Epidermal melanocyte (primary cell): Measurements from ENCODE around the gene TBX21.

Source experiments
- DNase-seq: peaks from one replicate; pipeline ENCODE4 v3.0.0; 2011; ENCODE audit warnings: low spot score; ENCODE audit not compliant: insufficient read length

TBX21 gene, protein sequence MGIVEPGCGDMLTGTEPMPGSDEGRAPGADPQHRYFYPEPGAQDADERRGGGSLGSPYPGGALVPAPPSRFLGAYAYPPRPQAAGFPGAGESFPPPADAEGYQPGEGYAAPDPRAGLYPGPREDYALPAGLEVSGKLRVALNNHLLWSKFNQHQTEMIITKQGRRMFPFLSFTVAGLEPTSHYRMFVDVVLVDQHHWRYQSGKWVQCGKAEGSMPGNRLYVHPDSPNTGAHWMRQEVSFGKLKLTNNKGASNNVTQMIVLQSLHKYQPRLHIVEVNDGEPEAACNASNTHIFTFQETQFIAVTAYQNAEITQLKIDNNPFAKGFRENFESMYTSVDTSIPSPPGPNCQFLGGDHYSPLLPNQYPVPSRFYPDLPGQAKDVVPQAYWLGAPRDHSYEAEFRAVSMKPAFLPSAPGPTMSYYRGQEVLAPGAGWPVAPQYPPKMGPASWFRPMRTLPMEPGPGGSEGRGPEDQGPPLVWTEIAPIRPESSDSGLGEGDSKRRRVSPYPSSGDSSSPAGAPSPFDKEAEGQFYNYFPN

DNA sequence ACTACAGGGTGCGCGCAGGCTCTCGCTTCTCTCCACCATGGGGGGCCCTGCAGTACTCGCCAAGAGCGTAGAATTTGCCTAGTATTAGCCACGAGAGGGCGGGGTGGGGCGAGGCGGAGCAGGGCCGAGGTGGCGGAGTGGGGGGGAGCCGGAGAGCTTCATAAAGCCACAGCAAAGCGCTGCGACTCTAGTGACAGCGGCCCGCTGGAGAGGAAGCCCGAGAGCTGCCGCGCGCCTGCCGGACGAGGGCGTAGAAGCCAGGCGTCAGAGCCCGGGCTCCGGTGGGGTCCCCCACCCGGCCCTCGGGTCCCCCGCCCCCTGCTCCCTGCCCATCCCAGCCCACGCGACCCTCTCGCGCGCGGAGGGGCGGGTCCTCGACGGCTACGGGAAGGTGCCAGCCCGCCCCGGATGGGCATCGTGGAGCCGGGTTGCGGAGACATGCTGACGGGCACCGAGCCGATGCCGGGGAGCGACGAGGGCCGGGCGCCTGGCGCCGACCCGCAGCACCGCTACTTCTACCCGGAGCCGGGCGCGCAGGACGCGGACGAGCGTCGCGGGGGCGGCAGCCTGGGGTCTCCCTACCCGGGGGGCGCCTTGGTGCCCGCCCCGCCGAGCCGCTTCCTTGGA is at the start of gene TBX21:
Gene TBX21 (plus strand): TSS at position 190 of the 627 bp plus-strand sequence. CDS start 219 bp downstream, at position 409.
- DNase-seq = no peak

DNA sequence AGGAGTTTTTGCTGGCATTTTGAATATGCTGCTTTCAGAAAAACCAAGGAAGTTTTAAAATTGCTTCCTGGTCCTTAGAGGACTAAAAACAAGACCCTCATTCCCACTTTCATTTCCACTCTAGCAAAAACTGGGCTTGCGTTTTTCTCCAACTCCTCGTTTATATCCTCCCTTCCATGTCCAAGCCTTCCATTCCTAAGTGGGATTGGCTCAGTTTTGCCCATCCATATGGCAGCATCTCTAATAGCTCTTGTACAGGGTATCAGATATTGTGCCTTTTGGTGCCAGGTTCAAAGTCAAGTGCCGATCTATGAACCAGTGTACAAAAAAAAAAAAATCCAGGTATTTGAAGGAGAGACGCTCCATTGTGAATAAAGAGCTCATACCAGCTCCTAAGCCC is 49.0 kb upstream of the TBX21 start:
- DNase-seq = no peak

DNA sequence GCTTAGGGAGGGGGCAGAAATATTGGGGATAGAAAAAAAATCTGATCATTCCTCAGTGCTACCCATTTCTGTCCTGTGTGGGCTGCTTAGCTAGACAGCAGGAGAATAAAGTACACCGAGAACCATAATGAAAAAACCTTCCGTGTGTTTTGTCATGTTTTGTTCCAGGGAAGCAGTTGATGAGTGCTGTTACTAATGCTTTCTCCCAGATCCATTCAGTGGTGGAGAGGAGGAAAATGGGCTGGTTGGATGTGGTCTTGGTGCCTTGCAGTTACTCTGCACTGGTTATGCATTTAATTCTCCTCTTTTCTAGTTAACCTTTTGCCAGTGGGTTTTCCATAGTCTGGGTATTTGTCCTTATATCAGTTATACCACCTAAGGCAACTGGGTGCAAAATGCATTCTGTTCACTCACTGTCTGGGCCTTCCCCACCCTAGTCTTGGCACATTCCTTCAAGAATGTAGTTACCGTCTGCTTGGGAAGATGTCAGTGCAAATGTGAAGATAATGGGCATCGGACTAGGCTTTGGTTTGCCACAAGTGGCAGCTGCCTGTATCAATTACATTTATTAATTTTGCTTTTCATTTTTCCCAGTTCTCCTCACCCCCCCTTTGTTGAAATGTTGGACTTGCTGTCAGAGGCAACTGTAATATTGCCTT is 48.4 kb upstream of the TBX21 start:
- DNase-seq = no peak

DNA sequence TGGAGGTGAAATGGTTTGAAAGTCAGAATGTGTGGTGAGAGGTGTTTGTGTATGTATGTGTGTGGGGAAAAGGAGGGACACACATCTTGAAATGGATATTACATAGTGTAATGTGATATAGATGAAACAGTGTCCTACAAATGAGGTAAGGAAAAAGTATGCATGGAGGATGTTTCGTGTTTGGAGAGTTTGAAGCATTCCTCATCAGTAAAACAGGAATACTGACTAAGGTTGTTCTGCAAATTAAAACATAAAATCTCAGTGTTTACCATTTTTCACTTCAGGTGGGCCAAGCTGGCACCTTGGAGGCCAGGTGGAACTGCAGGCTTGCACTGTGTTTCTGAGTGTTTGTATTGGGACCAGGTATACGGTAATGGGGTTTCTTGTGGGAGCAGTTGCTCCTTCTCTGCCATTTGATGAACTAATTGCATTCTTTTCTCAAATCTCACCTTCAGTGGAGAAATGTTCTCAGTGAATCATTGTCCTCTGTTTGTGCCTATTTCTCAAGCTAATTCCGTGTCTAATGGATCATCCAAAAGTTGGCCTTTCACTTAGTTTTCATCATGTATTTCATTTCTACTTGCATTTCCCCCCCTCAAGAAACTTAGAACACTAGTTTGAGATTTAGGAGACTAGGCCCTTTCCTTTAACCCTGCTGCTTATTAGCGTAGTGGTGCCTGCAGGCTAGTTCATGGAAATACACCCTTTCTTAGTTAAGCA is 47.3 kb upstream of the TBX21 start:
- DNase-seq = no peak

DNA sequence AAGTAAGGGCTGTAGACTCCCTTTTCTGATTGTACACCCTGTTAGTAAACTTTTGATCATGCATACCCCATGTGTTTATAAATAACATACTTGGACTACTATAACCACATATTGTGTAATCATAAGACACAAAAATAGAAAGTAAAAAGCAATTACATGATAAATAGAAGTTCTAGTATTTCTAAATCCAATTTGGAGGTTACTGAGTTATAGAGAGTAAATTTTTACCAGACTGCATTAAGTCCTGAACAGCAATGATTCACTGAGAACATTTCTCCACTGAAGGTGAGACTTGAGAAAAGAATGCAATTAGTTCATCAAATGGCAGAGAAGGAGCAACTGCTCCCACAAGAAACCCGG is 46.8 kb upstream of the TBX21 start:
- no peak for DNase-seq

DNA sequence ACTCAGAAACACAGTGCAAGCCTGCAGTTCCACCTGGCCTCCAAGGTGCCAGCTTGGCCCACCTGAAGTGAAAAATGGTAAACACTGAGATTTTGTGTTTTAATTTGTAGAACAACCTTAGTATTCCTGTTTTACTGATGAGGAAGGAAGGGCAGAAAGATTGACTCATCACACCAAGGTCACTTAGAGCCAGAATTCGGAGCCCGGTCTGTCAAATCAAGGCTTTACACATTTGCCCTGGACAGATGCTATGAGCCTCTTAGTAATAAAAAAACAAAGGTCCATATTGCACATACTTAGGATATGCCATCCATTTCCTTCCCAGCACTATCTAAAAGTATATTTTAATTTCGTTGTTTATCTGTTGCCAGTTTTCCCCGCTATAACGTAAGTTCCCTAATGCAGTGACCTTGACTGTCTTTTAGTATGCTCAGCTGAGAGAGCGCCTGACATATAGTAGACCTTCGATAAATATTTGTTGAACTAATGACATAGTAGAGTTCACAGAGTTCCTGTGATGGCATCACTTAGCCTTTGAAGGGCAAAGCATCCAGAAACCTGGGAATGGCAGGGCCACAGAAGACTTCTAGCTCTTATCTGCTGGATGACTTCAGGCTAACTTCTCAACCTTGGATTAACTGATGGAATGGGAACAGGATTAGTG is 46.2 kb upstream of the TBX21 start:
- no peak for DNase-seq

DNA sequence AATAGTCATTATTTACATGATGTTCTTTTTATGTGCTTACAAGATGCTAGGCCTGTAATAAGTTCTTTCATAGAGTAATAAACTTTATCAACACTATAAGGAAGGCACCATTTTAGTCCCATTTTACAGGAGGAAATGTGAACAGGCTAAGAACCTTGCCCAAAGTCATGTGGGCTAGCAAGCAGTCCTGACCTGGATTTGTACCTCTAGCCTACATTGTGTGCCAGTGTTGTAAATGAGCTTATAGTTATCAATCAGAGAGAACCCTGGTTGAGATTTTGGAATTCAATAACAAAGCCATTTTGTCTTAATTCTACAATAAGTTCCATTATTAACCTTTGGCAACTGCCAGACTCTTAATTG is 45.7 kb upstream of the TBX21 start:
- DNase-seq = no peak

DNA sequence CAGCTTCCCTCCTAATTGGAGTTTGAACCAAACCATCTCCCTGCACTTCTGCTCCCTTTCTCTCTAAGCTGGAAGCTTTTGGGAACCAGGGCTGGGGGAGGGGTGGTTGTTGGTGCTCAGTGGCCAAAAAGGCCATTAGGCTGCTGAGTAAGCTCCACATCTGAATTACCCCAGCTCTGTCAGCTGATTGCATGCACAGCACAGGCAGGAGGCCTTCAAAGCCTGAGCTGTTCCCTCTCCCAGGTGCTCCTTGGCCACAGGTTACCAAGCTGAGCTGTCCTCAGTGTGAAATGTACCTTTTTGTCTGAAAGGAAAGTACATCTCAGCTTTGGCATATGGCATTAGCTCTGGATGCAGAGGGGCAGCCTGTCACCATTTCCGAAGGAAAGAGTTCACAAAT is 45.3 kb upstream of the TBX21 start:
- peak; percentile 8 for DNase-seq

DNA sequence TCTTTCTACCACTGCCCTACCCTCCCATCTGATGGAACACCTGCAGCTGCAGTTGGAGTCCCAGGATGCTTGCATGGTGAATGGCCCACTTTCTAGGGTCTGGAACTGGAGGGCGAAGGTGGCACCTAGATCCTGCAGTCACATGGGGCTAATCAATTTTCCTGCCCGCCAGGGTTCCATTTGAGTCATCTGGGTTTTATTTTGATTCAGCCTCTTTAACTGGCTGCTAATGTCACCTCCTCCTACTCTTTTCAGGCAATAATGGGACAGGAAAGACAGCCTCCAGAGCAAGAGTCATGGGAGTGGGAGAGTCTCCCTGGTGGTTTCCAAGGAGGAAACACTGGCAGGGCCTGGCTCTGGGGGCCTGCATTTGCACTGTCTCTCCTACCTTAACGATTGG is 42.9 kb upstream of the TBX21 start:
- no peak for DNase-seq

DNA sequence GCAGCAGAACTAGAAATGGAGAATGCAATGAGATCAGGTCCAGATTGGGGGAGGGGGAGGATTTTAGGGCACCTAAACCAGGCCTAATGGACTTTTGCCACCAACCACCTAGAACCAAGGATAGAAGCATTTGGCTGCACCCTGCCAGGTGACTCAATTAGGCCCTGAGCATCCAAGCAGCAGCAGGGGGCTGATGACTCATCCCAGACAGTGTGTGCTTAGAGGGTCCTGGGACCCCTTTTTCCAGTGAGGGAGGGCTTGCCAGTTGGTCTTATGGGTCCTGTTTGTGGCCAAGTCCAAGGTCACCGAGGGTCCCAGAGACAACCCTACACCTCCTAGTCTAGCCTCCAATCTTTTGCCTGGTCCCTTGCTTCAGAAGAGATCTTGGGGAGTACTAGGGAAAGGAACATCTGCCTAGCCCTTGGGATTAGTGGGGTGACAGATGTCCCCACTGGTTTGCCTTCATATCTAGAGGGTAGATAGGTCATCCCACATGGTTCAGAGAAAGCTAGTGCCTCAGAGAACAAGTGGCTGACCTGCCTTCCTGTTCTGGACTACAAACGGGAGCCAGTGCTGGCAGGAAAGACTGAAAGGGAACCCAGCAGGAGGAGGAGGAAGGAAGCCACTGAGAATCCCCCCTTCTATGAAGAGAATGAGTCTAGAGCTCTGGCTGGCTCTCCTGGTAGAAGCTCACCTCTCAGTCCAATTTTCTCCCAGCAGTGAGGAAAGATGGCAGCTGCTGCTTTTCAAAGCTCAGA is 40.7 kb upstream of the TBX21 start:
- no peak for DNase-seq

DNA sequence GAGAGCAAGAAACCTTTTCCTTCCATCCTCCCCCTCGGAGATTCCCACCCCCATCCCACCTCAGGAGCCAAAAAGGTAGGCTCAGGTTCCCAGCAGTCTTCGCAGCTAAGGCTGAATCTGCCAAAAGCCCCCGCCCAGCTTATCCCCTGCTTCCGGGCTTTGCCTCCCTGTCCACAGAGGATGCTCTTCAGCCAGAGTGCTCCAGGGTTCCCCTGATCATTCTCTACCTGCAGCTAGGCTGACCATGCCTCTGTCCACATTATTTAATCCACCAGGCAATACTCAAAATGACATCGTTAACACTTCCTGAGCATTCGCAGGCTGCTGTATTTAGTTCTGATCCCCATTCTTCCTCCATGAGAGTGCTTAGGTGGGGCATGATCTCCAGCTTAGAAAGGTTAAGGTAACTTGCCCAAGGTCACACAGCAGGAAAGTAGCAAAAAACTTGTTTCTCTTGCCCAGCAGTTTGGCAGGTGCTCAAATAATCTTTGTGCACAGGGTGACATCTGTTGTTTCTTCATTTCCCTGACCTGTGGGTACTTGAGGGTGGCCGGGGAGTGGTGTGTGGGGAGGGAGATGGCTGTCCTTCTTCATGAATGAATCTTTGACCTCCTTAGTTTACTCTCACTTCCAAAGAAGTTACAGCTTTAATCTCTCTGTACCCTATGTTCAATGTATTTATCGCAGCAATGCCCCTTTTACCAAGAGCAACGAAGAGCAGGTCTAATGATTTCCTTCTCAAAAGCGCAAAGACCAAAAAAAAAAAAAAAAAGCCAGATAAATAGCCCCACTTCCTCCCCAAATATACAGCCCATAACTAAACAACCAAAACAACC is 39.9 kb upstream of the TBX21 start:
- no peak for DNase-seq

DNA sequence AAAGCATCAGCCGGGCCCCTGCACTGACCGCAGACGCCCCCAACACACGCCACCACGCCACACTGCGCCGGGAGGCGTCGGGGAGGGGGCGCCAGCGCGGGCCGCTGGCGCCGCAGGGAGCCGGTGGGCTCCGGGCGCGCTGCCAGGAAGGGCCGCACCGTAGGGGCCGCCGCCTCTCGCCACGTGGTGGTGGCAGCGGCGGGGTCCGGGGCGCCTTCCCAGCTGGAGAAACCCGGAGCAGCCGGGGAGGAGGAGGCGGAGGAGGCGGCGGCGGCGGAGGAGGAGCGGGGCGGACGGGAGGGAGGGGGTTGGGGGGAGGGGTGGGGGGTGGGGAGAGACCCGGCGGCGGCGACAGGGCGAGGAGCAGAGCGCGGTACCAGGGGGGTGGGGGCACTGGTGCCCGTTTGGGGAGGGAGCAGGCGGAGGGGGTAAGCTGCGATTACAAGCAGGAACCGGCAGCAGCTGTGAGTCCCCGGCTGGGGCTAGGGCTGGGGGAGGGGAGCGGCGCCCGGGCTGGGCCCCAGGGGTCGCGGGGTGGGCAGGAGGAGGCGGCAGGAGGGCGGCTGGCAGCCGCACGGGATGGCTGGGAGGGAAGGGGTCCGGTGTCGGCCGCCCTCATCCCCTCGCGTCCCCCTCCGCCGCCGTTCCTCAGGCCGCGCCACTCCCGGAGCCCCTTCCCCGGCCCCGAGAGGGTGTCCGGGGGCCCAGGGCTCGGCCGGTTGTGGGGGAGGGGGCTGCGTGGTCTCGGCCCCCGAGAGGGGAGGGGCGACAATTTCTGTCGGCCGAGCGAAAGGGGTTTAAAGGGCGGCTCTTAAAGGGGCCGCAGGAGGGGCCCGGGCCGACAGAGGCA is 39.1 kb upstream of the TBX21 start, which contains the start of gene TBKBP1:
Gene TBKBP1 (plus strand): TSS at position 431 of the 850 bp plus-strand sequence. CDS start 1,952 bp downstream, outside the sequence.
- DNase-seq = no peak

DNA sequence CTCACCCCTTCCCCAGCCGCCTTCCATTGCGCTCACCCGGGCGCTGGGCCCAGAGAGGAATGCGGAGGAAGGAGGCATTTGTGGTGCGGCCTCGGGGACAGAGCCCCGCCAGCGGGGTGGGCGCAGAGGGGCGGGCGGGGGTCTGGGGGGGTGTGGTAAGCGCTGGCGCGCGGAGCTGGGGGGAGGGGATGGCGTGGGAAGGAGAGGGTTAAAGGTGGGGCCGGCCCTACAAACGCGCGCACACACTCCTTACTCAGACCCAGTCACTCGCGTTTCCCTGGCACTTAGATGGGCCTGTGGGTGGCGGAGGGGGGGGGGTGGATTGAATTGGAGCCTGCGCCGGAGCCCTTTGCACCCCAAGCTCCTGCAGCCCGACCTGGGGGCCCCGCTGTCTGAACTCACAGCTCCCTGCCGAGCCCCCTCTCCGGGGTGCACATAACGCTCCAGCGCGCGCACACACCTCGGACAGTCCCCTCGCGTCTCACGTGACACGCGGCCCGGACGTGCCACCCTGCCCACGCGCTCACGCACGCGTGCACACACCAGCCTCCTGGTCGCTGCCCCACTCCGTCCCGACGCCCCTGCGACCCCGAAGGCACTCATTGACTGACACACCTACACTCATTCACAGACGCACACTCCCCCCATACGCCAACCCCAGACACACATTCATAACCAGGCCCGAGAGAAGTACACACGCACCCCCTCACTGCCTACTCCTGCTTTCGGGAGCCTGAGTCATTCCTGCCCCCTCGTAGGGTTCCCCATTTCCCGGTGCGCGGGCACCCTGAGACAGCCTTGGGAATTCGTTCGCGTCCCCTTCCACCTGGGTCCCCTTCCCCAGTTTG is 38.2 kb upstream of the TBX21 start:
- no peak for DNase-seq

DNA sequence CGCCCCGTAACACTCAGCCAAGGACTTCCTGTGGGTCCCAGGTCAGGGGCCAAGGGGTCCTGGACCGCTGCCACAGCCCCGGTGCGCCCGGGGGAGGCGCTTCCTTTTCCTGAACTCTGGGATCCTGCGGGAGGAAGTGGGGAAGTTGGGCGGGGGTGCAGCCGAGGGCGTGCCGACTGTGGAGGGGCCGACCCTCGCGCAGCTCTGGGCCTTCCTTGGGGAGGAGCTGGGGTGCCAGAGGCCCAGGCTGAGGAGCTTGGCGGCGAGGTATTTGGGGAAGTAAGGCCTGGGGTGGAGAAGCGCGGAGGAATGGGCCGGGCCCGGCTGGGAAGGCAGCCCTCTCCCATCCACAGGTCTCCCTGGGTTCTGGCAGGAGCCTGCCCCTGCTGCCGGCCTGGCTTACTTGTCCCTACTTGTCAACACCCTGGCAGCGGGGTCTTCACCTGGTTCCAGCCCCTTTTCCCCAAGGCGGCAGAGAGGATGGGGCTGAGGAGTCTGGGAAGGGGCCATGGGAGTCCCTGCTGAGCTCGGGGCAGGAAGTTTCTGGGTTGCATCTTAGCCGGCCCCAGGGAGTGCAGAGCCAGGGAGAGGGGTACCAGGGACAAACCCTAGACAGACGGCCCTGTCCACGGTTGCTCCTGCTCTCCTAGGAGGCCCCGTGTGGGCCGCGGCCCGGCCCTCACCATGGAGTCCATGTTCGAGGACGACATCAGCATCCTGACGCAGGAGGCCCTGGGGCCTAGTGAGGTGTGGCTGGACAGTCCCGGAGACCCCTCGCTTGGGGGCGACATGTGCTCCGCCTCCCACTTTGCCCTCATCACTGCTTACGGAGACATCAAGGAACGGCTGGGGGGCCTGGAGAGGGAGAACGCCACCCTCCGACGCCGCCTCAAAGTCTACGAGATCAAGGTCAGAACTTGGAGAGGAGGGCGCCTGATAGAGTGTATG is 37.3 kb upstream of the TBX21 start:
- DNase-seq = no peak

DNA sequence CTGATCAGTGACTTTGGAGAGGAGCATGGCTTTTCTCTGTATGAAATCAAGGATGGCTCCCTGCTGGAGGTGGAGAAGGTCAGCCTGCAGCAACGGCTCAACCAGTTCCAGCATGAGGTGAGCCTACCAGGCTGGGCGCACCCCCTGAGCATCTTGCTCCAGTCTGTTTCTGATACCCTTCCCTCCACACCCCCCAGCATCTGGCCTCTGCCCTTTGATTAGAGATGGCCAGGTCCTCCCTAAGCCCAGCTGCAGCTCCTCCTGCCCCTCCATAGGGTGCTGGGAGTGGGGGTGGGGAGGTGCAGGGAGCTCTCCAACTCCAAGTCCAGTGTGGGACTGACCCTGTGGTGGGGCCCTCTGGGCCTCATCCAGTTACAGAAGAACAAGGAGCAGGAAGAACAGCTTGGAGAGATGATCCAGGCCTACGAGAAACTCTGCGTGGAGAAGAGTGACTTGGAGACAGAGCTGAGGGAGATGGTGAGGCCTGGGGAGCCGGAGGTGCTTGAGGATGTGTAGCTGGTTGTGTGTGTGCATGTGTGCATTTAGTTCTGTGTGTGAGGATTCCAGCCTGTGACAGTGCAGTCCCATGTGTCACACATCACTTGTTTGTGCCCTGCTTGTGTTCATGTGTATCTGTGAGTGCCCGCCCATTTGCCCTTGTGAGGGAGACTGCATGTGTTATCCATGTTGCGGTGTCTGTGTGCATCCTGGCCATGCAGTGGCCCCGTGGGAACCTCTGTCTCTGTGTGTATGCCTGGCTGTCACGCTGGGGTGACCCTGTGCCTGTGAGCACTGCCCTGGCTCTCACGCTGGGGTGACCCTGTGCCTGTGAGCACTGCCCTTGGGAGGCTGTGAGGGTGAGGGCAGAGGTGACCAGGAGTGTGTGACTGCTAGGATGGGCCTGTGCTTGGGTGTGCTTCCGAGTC is 36.1 kb upstream of the TBX21 start:
- no peak for DNase-seq
